Right ventricle myocardium superior (tissue), 1 donor: ENCODE measurements around the gene ZNF491. TPM values are rescaled to one million over a fixed set of nuclear protein-coding genes. Genes with fewer than 3 reads are reported as not detected.
"Not testable (repeated sequence)": the region's sequence is repeated elsewhere in the genome, so short reads cannot be mapped to it uniquely, and the experiment has no call there.

Experiments used
- ATAC-seq: fragments of 200-7000 bp; cut with Tn5 transposase; one replicate; pipeline ENCODE4 v1.9.1; 2020; ENCODE audit warnings: mild to moderate bottlenecking; ENCODE audit not compliant: poor library complexity
- DNase-seq: peaks from one replicate; pipeline ENCODE4 v3.0.0-alpha.2; 2020
- intact Hi-C: fragments of 100-400 bp; cut with DNase I; formaldehyde crosslinking; loops from one replicate; pipeline ENCODE4 v1.11.2; 2022
- long read RNA-seq: library from polyadenylated mRNA; unstranded; transcript quantifications from one replicate; pipeline ENCODE4 v2.0.0, GENCODE V29; 2021
- total RNA-seq: library from RNA; stranded (reverse); fragmentation: NEBNext Ultra II Directional; extraction: Animal tissue kit (Norgen Biotek cat#: 25700); gene quantifications from one replicate; pipeline ENCODE4 v1.2.1, GENCODE V29; 2021
- donor health status: DM: no; HTN: yes; CAD: no; lungs with severe emphysema.

Gene ZNF491
- 3.1 TPM for total RNA-seq
- long read RNA-seq, partial matches to known transcripts, result 0 of 4 reads
- long read RNA-seq, other reads (novel, unspliced or antisense), result 1 of 4 reads

DNA sequence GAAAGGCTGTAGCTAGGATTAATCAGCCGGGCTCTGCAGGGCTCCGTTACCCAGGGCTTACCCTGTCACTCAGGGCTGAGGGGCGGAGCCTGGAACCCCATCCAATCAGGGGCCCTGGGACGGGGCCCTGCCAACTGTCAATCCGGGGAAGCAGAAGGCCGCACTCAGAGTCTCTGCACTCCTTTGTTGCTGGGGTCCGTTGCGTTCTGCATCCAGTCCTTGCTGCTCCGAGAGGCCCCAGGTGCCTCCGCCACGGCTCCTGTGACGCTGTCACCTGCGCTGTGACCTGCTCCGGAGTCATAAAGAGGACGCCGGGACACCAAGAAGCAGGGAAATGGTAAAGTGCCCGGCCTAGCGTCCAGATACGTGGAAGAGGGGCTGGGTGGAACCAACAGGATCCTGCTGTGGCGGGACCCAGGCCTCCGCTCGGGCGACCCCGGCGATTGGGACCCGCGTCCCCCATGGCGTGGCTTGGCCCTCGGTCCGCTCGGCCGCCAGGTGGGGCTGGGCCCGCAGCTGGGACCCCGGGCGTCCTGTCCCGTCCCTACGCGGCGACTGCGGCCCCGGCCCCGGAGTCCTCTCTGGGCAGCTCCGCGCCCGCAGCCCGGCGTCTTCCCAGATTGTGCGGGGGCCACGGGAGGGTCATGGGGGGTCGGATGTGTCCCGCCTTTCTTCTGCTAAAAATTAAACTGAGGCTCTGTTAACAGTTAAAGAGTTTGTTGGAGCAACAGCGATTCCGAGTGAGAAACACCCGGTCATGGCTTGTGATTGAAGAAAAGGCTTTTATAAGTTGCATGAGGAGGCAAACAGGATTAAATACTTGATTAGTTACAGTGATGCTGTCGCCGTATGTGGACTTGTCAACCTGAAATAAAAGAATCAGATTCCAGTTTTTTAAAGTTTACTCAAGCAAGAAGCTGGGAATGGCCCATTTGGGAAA is at the start of gene ZNF491:
ZNF491 (plus strand) TSS at position 133 of the 940 bp plus-strand sequence. CDS start 7,431 bp downstream, outside the sequence.
- ATAC-seq, result peak; percentile 99
- intact Hi-C loops, result loop anchor here (10.0 kb wide), 1 partner anchor 104 kb away; no protein-coding TSS in a partner anchor
- peak; percentile 95 for DNase-seq

- no peak for DNase-seq
- intact Hi-C loops, result no loop called here
- no peak for ATAC-seq
Measured at GRCh38 chr19:11749751-11750150, 48.6 kb upstream of the ZNF491 start.

- intact Hi-C loops, result no loop called here
- no peak for ATAC-seq
Measured at GRCh38 chr19:11752244-11752736, 46.0 kb upstream of the ZNF491 start.

GRCh38 chr19:11754663-11755062 is 43.7 kb upstream of the ZNF491 start:
- intact Hi-C loops, result no loop called here
- ATAC-seq (no peak), DNase-seq (no peak)

More at GRCh38 chr19:11752244-11752736, 46.0 kb upstream of the ZNF491 start:
- DNase-seq, result no peak

- DNase-seq (no peak), ATAC-seq (no peak)
- intact Hi-C loops, result no loop called here
Measured at GRCh38 chr19:11756965-11757364, 41.4 kb upstream of the ZNF491 start.

DNA sequence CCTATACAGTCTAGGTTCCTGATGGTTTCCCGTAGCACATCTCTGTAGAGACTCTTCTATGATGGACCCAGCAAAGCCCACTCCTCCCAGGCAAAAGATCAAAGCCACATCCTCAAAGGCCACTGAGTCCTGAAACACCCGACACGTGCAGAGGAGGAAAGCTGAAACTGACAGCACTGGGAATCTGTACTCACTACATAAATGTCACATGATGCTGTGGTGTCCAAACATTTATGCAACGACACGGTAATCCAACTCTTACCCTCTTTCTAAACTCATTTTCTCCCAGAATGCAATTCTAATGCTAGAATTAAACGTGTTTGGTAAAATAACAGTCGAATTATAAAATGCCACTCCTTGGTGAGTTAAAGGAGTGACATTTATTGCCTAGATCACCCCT is 38.5 kb upstream of the ZNF491 start:
- intact Hi-C loops, result no loop called here
- ATAC-seq, result no peak
- DNase-seq, result no peak

GRCh38 chr19:11763117-11763516 is 35.2 kb upstream of the ZNF491 start:
- intact Hi-C loops, result no loop called here
- ATAC-seq (no peak), DNase-seq (no peak)

- intact Hi-C loops, result no loop called here
- no peak for ATAC-seq
Measured at GRCh38 chr19:11763611-11764010, 34.7 kb upstream of the ZNF491 start.

GRCh38 chr19:11766597-11767591 is 31.4 kb upstream of the ZNF491 start, which contains the start of gene ZNF441:
TSS of gene ZNF441 (plus strand) at chr19:11767000. CDS start at chr19:11767194, 194 bp downstream.
- intact Hi-C loops, result no loop called here
- peak; percentile 99 for DNase-seq
- peak; percentile 99 for ATAC-seq

More at GRCh38 chr19:11763611-11764010, 34.7 kb upstream of the ZNF491 start:
- no peak for DNase-seq

DNA sequence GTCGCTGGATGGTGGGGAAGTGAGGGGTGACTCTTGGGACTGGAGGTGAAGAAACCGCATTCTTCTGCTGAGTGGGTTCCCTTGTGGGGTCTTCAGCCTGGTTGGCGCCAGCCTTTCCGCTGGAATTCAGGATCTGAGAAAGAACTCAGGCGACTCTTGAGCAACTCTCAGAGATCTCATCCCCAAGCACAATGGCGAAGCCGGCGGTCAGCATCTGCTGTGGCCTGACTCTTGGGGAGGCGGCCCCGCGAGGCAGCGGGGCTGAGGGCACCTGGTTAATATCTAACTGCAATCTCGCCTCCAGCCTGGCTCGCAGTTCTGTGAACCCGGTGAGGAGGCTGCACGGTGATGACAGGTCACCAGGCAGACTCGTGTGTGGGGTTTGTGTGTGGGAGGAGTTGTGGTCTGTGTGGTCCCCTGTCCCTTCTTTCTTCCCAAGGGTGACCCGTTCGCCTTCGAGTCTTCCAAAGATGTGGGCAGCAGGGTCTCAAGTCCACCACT is 30.6 kb upstream of the ZNF491 start:
- DNase-seq (peak; percentile 55), ATAC-seq (peak; percentile 39)
- intact Hi-C loops, result no loop called here

GRCh38 chr19:11769995-11770394 is 28.3 kb upstream of the ZNF491 start:
- ATAC-seq, result no peak
- intact Hi-C loops, result no loop called here
- DNase-seq, result no peak

GRCh38 chr19:11771520-11771919 is 26.8 kb upstream of the ZNF491 start:
- not testable (repeated sequence) for DNase-seq

DNA sequence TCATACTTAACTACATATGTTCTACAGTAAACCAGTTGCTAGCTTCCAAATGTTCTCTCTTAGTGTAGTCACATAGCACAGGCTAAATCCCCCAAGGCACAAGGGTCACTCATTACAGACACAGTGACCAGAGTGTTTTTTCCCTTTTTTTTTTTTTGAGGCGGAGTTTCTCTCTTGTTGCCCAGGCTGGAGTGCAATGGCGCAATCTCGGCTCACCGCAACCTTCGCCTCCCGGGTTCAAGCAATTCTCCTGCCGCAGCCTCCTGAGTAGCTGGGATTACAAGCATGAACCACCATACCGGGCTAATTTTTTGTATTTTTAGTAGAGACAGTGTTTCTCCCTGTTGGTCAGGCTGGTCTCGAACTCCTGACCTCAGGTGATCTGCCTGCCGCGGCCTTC is 21.7 kb upstream of the ZNF491 start:
- intact Hi-C loops, ATAC-seq, DNase-seq: not testable (repeated sequence)

More at GRCh38 chr19:11771520-11771919, 26.8 kb upstream of the ZNF491 start:
- intact Hi-C loops, ATAC-seq: not testable (repeated sequence)

DNA sequence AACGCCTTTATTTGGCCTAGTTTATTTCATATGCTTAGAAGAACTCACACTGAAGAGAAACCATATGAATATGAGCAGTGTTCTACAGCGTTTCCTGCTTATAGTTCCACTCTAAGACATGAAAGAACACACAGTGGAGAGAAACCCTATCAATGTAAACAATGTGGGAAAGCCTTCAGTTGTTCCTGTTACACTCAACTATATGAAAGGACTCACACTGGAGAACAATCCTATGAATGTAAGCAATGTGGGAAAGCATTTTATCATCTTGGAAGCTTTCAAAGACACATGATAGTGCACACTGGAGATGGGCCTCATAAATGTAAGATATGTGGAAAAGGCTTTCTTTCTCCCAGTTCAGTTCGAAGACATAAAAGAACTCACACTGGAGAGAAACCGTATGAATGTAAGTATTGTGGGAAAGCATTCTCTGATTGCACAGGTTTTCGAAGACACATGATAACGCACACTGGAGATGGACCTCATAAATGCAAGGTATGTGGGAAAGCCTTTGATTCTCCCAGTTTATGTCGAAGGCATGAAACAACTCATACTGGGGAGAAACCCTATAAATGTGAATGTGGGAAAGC is 17.8 kb upstream of the ZNF491 start:
- ATAC-seq (no peak), DNase-seq (no peak)
- intact Hi-C loops, result no loop called here

- intact Hi-C loops, result no loop called here
- ATAC-seq (no peak), DNase-seq (no peak)
Measured at GRCh38 chr19:11781295-11782057, 16.8 kb upstream of the ZNF491 start.

- ATAC-seq (no peak), DNase-seq (no peak)
- intact Hi-C loops, result no loop called here
Measured at GRCh38 chr19:11783767-11784166, 14.6 kb upstream of the ZNF491 start.

- DNase-seq, result no peak
- intact Hi-C loops, result no loop called here
- no peak for ATAC-seq
Measured at GRCh38 chr19:11784356-11784755, 14.0 kb upstream of the ZNF491 start.
